ENCODE results near the gene HESX1. TPM values are rescaled to one million over a fixed set of nuclear protein-coding genes. Genes with fewer than 3 reads are reported as not detected.

The HESX1 gene
- total and polyA plus RNA-seq, 2 of the 13 experiments (the other 11 are each of a cell fraction or from before 2014, with no cell fraction given) = 0.57 to 0.75 TPM

DNA sequence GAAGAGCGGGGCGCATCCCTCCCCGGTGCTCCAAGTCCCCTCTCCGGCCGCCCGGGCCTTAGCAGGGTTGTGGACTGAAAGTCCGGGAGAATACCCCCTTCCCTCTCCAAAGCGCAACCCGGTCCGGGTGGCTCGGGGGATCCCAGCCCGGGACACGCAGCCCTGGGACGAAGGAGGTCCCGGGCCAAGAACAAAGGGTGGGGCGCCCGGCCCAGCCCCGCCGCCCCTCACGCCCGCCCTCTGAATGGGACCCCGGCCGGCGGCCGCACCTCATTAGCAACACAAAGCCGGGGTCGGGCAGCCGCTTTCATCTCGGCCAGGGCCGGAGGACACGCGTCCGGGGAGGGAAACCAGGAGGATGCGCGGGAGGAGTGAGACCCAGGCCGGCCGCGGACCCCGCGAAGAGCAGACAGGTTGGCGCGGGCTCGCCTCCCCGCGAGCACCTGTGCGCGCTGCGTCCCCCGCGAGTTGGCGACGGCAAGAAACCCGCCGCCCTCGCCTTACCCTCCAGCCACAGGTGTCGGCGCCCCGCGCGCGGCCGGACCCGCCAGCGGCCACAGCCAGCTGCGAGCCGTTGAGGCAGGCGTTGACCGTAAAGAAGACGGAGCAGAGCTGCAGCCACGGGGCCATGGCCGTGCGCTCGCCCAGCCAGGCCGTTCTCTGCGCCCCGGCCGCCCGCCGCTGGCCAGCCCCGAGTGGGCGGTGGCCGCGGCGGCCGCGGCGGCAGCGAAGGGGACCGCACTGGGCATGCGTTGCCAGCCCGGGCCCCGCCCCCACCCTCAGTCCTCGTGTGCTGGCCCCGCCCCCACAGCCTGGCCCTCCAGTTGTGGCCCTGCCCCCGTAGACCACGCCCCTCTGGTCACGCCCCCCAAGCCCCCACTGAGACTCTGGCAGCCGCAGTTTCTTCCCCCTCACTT is 34.9 kb downstream of the HESX1 start, which contains the start of gene IL17RD (continued):
- TF ChIP-seq, protein P1, sequence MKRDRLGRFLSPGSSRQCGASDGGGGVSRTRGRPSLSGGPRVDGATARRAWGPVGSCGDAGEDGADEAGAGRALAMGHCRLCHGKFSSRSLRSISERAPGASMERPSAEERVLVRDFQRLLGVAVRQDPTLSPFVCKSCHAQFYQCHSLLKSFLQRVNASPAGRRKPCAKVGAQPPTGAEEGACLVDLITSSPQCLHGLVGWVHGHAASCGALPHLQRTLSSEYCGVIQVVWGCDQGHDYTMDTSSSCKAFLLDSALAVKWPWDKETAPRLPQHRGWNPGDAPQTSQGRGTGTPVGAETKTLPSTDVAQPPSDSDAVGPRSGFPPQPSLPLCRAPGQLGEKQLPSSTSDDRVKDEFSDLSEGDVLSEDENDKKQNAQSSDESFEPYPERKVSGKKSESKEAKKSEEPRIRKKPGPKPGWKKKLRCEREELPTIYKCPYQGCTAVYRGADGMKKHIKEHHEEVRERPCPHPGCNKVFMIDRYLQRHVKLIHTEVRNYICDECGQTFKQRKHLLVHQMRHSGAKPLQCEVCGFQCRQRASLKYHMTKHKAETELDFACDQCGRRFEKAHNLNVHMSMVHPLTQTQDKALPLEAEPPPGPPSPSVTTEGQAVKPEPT (CRISPR knock-in tag; IDR thresholded peaks at IDR 0.05; ENCODE audit: low read depth) = no peak
- TF ChIP-seq POLR2AphosphoS2 (IDR thresholded peaks at IDR 0.05; ENCODE audit: low read depth, low read length) (no peak), ZNF615 (CRISPR knock-in tag; IDR thresholded peaks at IDR 0.05; ENCODE audit: borderline replicate concordance) (no peak), ZNF30 (CRISPR knock-in tag; IDR thresholded peaks at IDR 0.05) (no peak), ZNF672 (CRISPR knock-in tag; IDR thresholded peaks at IDR 0.05) (no peak), NFKBIZ (CRISPR knock-in tag; IDR thresholded peaks at IDR 0.05) (no peak)
- TF ChIP-seq, protein P2, sequence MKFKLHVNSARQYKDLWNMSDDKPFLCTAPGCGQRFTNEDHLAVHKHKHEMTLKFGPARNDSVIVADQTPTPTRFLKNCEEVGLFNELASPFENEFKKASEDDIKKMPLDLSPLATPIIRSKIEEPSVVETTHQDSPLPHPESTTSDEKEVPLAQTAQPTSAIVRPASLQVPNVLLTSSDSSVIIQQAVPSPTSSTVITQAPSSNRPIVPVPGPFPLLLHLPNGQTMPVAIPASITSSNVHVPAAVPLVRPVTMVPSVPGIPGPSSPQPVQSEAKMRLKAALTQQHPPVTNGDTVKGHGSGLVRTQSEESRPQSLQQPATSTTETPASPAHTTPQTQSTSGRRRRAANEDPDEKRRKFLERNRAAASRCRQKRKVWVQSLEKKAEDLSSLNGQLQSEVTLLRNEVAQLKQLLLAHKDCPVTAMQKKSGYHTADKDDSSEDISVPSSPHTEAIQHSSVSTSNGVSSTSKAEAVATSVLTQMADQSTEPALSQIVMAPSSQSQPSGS (CRISPR knock-in tag; IDR thresholded peaks at IDR 0.05) = no peak
- TF ChIP-seq, protein P3, sequence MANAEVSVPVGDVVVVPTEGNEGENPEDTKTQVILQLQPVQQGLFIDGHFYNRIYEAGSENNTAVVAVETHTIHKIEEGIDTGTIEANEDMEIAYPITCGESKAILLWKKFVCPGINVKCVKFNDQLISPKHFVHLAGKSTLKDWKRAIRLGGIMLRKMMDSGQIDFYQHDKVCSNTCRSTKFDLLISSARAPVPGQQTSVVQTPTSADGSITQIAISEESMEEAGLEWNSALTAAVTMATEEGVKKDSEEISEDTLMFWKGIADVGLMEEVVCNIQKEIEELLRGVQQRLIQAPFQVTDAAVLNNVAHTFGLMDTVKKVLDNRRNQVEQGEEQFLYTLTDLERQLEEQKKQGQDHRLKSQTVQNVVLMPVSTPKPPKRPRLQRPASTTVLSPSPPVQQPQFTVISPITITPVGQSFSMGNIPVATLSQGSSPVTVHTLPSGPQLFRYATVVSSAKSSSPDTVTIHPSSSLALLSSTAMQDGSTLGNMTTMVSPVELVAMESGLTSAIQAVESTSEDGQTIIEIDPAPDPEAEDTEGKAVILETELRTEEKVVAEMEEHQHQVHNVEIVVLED (CRISPR knock-in tag; IDR thresholded peaks at IDR 0.05; ENCODE audit: borderline replicate concordance) = no peak
- TF ChIP-seq, protein P4, sequence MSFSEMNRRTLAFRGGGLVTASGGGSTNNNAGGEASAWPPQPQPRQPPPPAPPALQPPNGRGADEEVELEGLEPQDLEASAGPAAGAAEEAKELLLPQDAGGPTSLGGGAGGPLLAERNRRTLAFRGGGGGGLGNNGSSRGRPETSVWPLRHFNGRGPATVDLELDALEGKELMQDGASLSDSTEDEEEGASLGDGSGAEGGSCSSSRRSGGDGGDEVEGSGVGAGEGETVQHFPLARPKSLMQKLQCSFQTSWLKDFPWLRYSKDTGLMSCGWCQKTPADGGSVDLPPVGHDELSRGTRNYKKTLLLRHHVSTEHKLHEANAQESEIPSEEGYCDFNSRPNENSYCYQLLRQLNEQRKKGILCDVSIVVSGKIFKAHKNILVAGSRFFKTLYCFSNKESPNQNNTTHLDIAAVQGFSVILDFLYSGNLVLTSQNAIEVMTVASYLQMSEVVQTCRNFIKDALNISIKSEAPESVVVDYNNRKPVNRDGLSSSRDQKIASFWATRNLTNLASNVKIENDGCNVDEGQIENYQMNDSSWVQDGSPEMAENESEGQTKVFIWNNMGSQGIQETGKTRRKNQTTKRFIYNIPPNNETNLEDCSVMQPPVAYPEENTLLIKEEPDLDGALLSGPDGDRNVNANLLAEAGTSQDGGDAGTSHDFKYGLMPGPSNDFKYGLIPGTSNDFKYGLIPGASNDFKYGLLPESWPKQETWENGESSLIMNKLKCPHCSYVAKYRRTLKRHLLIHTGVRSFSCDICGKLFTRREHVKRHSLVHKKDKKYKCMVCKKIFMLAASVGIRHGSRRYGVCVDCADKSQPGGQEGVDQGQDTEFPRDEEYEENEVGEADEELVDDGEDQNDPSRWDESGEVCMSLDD (CRISPR knock-in tag; IDR thresholded peaks at IDR 0.05; ENCODE audit: borderline replicate concordance) = no peak
- TF ChIP-seq, protein P5, sequence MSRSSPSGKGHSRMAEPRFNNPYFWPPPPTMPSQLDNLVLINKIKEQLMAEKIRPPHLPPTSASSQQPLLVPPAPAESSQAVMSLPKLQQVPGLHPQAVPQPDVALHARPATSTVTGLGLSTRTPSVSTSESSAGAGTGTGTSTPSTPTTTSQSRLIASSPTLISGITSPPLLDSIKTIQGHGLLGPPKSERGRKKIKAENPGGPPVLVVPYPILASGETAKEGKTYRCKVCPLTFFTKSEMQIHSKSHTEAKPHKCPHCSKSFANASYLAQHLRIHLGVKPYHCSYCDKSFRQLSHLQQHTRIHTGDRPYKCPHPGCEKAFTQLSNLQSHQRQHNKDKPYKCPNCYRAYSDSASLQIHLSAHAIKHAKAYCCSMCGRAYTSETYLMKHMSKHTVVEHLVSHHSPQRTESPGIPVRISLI (CRISPR knock-in tag; IDR thresholded peaks at IDR 0.05; ENCODE audit: borderline replicate concordance) = no peak
- TF ChIP-seq, protein P6, sequence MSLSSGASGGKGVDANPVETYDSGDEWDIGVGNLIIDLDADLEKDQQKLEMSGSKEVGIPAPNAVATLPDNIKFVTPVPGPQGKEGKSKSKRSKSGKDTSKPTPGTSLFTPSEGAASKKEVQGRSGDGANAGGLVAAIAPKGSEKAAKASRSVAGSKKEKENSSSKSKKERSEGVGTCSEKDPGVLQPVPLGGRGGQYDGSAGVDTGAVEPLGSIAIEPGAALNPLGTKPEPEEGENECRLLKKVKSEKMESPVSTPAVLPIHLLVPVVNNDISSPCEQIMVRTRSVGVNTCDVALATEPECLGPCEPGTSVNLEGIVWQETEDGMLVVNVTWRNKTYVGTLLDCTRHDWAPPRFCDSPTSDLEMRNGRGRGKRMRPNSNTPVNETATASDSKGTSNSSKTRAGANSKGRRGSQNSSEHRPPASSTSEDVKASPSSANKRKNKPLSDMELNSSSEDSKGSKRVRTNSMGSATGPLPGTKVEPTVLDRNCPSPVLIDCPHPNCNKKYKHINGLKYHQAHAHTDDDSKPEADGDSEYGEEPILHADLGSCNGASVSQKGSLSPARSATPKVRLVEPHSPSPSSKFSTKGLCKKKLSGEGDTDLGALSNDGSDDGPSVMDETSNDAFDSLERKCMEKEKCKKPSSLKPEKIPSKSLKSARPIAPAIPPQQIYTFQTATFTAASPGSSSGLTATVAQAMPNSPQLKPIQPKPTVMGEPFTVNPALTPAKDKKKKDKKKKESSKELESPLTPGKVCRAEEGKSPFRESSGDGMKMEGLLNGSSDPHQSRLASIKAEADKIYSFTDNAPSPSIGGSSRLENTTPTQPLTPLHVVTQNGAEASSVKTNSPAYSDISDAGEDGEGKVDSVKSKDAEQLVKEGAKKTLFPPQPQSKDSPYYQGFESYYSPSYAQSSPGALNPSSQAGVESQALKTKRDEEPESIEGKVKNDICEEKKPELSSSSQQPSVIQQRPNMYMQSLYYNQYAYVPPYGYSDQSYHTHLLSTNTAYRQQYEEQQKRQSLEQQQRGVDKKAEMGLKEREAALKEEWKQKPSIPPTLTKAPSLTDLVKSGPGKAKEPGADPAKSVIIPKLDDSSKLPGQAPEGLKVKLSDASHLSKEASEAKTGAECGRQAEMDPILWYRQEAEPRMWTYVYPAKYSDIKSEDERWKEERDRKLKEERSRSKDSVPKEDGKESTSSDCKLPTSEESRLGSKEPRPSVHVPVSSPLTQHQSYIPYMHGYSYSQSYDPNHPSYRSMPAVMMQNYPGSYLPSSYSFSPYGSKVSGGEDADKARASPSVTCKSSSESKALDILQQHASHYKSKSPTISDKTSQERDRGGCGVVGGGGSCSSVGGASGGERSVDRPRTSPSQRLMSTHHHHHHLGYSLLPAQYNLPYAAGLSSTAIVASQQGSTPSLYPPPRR (CRISPR knock-in tag; IDR thresholded peaks at IDR 0.05; ENCODE audit: borderline replicate concordance) = no peak
